MM.1S (cell line): ENCODE measurements around the gene RASD2.

ENCODE experiments used
- DNase-seq: peaks from one replicate; pipeline ENCODE4 v3.0.0-alpha.2; 2015
- H2AFZ ChIP-seq: fragments of 300-600 bp; sonication (generic); 2 replicates; pipeline ENCODE4 v1.6.0; 2016; ENCODE audit warnings: antibody characterized with exemption, low read length
- H3F3A ChIP-seq: fragments of 300-600 bp; sonication (generic); 2 replicates; pipeline ENCODE4 v1.6.1; 2016; ENCODE audit warnings: mild to moderate bottlenecking, antibody characterized with exemption, low read length, moderate library complexity, mixed read lengths; ENCODE audit not compliant: insufficient read depth
- H3K27ac ChIP-seq: fragments of 300-600 bp; sonication (generic); 2 replicates; pipeline ENCODE4 v1.5.1; 2016; ENCODE audit warnings: mild to moderate bottlenecking, low read length
- H3K27me3 ChIP-seq: fragments of 300-600 bp; sonication (generic); replicated peaks from 2 replicates; pipeline ENCODE4 v1.6.0; 2016; ENCODE audit warnings: low read length; ENCODE audit not compliant: insufficient read depth
- H3K36me3 ChIP-seq: fragments of 300-600 bp; sonication (generic); replicated peaks from 2 replicates; pipeline ENCODE4 v1.6.1; 2016; ENCODE audit warnings: mild to moderate bottlenecking, low read length, mixed read lengths; ENCODE audit not compliant: insufficient read depth
- H3K4me1 ChIP-seq: fragments of 300-600 bp; sonication (generic); 2 replicates; pipeline ENCODE4 v1.6.1; 2016; ENCODE audit warnings: low read length, mixed read lengths
- H3K4me2 ChIP-seq: fragments of 300-600 bp; sonication (generic); 2 replicates; pipeline ENCODE4 v1.6.0; 2016; ENCODE audit warnings: low read depth, low read length
- H3K4me3 ChIP-seq: fragments of 300-600 bp; sonication (generic); 2 replicates; pipeline ENCODE4 v1.5.1; 2016; ENCODE audit warnings: low read length, mixed read lengths
- H3K79me2 ChIP-seq: fragments of 300-600 bp; sonication (generic); 2 replicates; pipeline ENCODE4 v1.6.1; 2016; ENCODE audit warnings: mixed run types, low read length, mixed read lengths
- H3K9ac ChIP-seq: fragments of 300-600 bp; sonication (generic); 2 replicates; pipeline ENCODE4 v1.6.1; 2016; ENCODE audit warnings: low read length, mixed read lengths
- H3K9me2 ChIP-seq: fragments of 300-600 bp; sonication (generic); replicated peaks from 2 replicates; pipeline ENCODE4 v1.6.1; 2016; ENCODE audit warnings: mild to moderate bottlenecking, low read length, mixed read lengths; ENCODE audit not compliant: insufficient read depth
- H3K9me3 ChIP-seq: fragments of 300-600 bp; sonication (generic); replicated peaks from 2 replicates; pipeline ENCODE4 v1.6.1; 2016; ENCODE audit warnings: mild to moderate bottlenecking, low read length, mixed read lengths; ENCODE audit not compliant: insufficient read depth
- H4K20me1 ChIP-seq: fragments of 300-600 bp; sonication (generic); 2 replicates; pipeline ENCODE4 v1.6.1; 2016; ENCODE audit warnings: mild to moderate bottlenecking, low read length, moderate library complexity, mixed read lengths; ENCODE audit not compliant: insufficient read depth
- CTCF ChIP-seq: fragments of 300-600 bp; sonication (generic); IDR thresholded peaks from 2 replicates; pipeline ENCODE4 v1.5.1; 2016; ENCODE audit warnings: antibody characterized with exemption, low read length, mixed read lengths
- EZH2 ChIP-seq: fragments of 300-600 bp; sonication (generic); optimal IDR thresholded peaks from 2 replicates; pipeline ENCODE3; 2017; ENCODE audit warnings: low read depth, mild to moderate bottlenecking, antibody characterized with exemption, low read length, mixed read lengths
- EZH2phosphoT487 ChIP-seq: fragments of 300-600 bp; sonication (generic); IDR thresholded peaks from 2 replicates; pipeline ENCODE4 v1.6.1; 2018; ENCODE audit warnings: antibody characterized with exemption, low read length

Gene RASD2

GRCh38 chr22:35509451-35509850 lies 31.2 kb upstream of the RASD2 start:
- H3K9me2 ChIP-seq = no peaks in the 10 kb centered on the region

DNA sequence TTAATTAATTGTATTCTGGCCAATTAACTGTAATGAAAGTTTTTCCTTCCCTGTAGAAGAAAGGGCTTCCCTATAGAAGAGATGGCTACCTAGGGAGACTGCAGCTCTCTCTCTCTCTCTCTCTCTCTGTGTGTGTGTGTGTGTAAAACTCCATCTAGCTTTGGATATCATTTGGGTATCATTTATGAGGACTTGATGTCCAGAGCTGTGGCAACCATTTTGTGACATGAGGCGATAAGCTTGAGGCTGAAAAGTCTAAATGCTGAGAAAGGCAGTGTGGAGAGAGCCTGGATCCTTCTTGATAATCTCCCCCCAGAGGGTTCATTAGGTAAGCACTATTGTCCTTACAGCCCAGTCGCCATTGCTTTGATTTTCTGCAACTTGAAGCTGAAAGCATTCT lies 30.7 kb upstream of the RASD2 start:
- Histone ChIP-seq H3K4me1 (no peaks in the 10 kb centered on the region), H4K20me1 (no peaks in the 10 kb centered on the region), H3K9ac (no peak overlapping the region), H3F3A (no peaks in the 10 kb centered on the region), H3K4me2 (no peak overlapping the region), H3K27me3 (peaks cover 5% of the 10 kb centered on the region; the same call in 1 of the 2 replicates), H3K9me2 (no peaks in the 10 kb centered on the region), H3K9me3 (no peaks in the 10 kb centered on the region), H3K27ac (no peak overlapping the region), H3K4me3 (no peak overlapping the region), H3K36me3 (no peaks in the 10 kb centered on the region), H2AFZ (no peak overlapping the region), H3K79me2 (no peaks in the 10 kb centered on the region)
- DNase-seq = no peak
- TF ChIP-seq EZH2phosphoT487 = no peak

More at GRCh38 chr22:35509451-35509850, 31.2 kb upstream of the RASD2 start:
- Histone ChIP-seq H2AFZ (no peak overlapping the region), H3K79me2 (no peaks in the 10 kb centered on the region), H3K9ac (no peak overlapping the region), H3K4me1 (no peaks in the 10 kb centered on the region), H3K4me3 (no peak overlapping the region), H3F3A (no peaks in the 10 kb centered on the region), H3K4me2 (no peak overlapping the region), H3K9me3 (no peaks in the 10 kb centered on the region), H4K20me1 (no peaks in the 10 kb centered on the region), H3K36me3 (no peaks in the 10 kb centered on the region), H3K27ac (no peak overlapping the region), H3K27me3 (peaks cover 5% of the 10 kb centered on the region; the same call in 1 of the 2 replicates)
- no peak for DNase-seq
- TF ChIP-seq CTCF (no peak), EZH2 (no peak), EZH2phosphoT487 (no peak)

DNA sequence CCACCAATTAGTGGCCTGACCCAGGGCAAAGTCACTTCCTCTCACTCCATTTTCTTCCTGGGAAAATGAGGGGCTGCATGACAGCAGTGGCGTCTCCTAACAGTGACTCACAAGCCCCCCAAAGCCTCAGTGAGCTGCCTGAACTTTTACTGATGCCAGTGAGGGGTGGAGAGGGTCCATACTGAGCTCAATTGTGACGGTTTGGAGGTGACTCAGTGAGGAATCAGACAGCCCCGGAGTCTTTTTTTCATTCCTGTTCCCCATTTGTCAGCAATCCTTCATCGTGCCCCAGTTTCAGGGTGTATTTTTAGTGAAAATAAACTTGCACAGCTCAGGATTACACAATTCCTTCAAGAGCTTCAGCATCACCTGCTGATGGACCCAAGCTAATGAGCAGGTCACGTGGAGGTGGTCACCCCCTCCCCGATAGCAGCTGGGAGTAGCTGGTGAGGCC lies 30.1 kb upstream of the RASD2 start:
- H4K20me1 ChIP-seq = no peaks in the 10 kb centered on the region
- H3K27me3 ChIP-seq = peaks cover 2% of the 10 kb centered on the region; the same call in 1 of the 2 replicates
- H3K36me3 ChIP-seq = no peaks in the 10 kb centered on the region
- H3K4me1 ChIP-seq = no peaks in the 10 kb centered on the region
- H3K9me3 ChIP-seq = no peaks in the 10 kb centered on the region
- H3K79me2 ChIP-seq = no peaks in the 10 kb centered on the region
- no peaks in the 10 kb centered on the region for H3F3A ChIP-seq
- TF ChIP-seq CTCF (no peak), EZH2 (no peak), EZH2phosphoT487 (no peak)
- H3K4me2 ChIP-seq = no peak overlapping the region
- no peak for DNase-seq
- H2AFZ ChIP-seq = no peak overlapping the region
- H3K9ac ChIP-seq = no peak overlapping the region
- no peaks in the 10 kb centered on the region for H3K9me2 ChIP-seq
- H3K27ac ChIP-seq = no peak overlapping the region
- no peak overlapping the region for H3K4me3 ChIP-seq

DNA sequence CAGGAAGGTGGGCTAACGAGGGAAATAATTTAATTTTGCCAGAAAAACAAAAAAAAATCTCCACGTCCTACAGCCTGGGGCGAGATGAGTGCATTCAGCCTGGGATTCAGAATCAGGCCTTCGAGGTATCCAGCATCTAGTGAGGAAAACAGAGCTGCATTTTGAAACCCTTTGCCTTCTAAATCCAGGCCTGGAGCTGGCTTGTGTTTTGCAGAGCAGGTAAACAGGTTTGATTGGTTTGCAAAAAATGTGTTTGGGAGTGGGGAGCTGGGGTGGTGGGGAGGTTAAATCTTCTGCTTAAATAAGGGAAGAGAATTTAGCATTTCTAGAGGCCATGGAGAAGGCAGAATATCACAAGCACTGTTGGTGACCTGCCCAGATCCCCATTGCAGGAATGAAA lies 29.7 kb upstream of the RASD2 start:
- Histone ChIP-seq H3K9me2 (no peaks in the 10 kb centered on the region), H3K36me3 (no peaks in the 10 kb centered on the region), H3K27me3 (no peaks in the 10 kb centered on the region; the same call in 1 of the 2 replicates), H3K4me2 (no peak overlapping the region), H3K27ac (no peak overlapping the region), H3K9me3 (no peaks in the 10 kb centered on the region), H3F3A (no peaks in the 10 kb centered on the region), H3K79me2 (no peaks in the 10 kb centered on the region), H3K9ac (no peak overlapping the region), H3K4me1 (no peaks in the 10 kb centered on the region), H3K4me3 (no peak overlapping the region), H2AFZ (no peak overlapping the region), H4K20me1 (no peaks in the 10 kb centered on the region)
- TF ChIP-seq CTCF (no peak), EZH2 (no peak), EZH2phosphoT487 (no peak)
- no peak for DNase-seq
